Superior temporal gyrus (tissue), 1 donor: Measurements from ENCODE around the gene RNF135.
"Not testable (repeated sequence)": the region's sequence is repeated elsewhere in the genome, so short reads cannot be mapped to it uniquely, and the experiment has no call there.

Experiments
- DNase-seq: peaks from one replicate; pipeline ENCODE4 v3.0.0-alpha.2; 2016; ENCODE audit errors: extremely low spot score

RNF135 gene

GRCh38 chr17:30970831-30971567, at the start of gene RNF135:
Gene RNF135, plus strand, starts transcription at chr17:30971039. Its CDS starts 35 bp downstream, at chr17:30971074.
- DNase-seq: no peak

- DNase-seq: no peak
These were observed 49.2 kb upstream of the RNF135 start, which contains the start of gene ADAP2 for GRCh38 chr17:30921544-30922196. Gene ADAP2, plus strand, starts transcription at chr17:30921945. Its CDS starts 70 bp downstream, at chr17:30922015.

GRCh38 chr17:30922235-30923030, 48.4 kb upstream of the RNF135 start:
- DNase-seq: no peak

GRCh38 chr17:30924341-30924740, 46.5 kb upstream of the RNF135 start:
- DNase-seq: no peak

- DNase-seq: no peak
These were observed 44.3 kb upstream of the RNF135 start for GRCh38 chr17:30926516-30926915.

- DNase-seq: no peak
These were observed 43.1 kb upstream of the RNF135 start for GRCh38 chr17:30927756-30928155.

GRCh38 chr17:30928584-30928983, 42.3 kb upstream of the RNF135 start:
- DNase-seq: no peak

- DNase-seq: no peak
These were observed 41.7 kb upstream of the RNF135 start for GRCh38 chr17:30929081-30929633.

- not testable (repeated sequence) for DNase-seq
These were observed 41.0 kb upstream of the RNF135 start for GRCh38 chr17:30929861-30930260.

GRCh38 chr17:30930495-30930894, 40.3 kb upstream of the RNF135 start:
- no peak for DNase-seq

GRCh38 chr17:30931582-30931981, 39.3 kb upstream of the RNF135 start:
- not testable (repeated sequence) for DNase-seq

GRCh38 chr17:30933966-30934365, 36.9 kb upstream of the RNF135 start:
- no peak for DNase-seq

- DNase-seq: no peak
These were observed 31.7 kb upstream of the RNF135 start for GRCh38 chr17:30939051-30939689.

- DNase-seq: no peak
These were observed 28.3 kb upstream of the RNF135 start for GRCh38 chr17:30942308-30943079.

- no peak for DNase-seq
These were observed 23.0 kb upstream of the RNF135 start for GRCh38 chr17:30947796-30948195.

- no peak for DNase-seq
These were observed 20.6 kb upstream of the RNF135 start for GRCh38 chr17:30950189-30950588.

- peak; percentile 22 for DNase-seq
These were observed 20.0 kb upstream of the RNF135 start for GRCh38 chr17:30950669-30951399.

- DNase-seq: no peak
These were observed 18.0 kb upstream of the RNF135 start for GRCh38 chr17:30952638-30953393.
